Stimulated activated naive CD8-positive, alpha-beta T cell treated with anti-CD3 and anti-CD28 coated beads, Interleukin-15, Interleukin-2, amounts not matched to agents 100 ng/mL and 50 ng/mL, for 24 hours (primary cell): Measurements from ENCODE around the gene TRPM3.

Source experiments
- H3K27ac Mint-ChIP-seq: one replicate; pipeline ENCODE4 v1.8.0; 2021; ENCODE audit warnings: mild to moderate bottlenecking, mixed read lengths
- H3K27me3 Mint-ChIP-seq: one replicate; pipeline ENCODE4 v1.8.0; 2021; ENCODE audit warnings: mixed read lengths
- H3K36me3 Mint-ChIP-seq: one replicate; pipeline ENCODE4 v1.8.0; 2021; ENCODE audit warnings: low read depth, mixed read lengths
- H3K4me1 Mint-ChIP-seq: one replicate; pipeline ENCODE4 v1.8.0; 2021; ENCODE audit warnings: low read depth, mixed read lengths
- H3K4me3 Mint-ChIP-seq: one replicate; pipeline ENCODE4 v1.8.0; 2021; ENCODE audit warnings: mild to moderate bottlenecking, mixed read lengths
- H3K9me3 Mint-ChIP-seq: one replicate; pipeline ENCODE4 v1.8.0; 2021; ENCODE audit warnings: mixed read lengths

TRPM3 gene

DNA sequence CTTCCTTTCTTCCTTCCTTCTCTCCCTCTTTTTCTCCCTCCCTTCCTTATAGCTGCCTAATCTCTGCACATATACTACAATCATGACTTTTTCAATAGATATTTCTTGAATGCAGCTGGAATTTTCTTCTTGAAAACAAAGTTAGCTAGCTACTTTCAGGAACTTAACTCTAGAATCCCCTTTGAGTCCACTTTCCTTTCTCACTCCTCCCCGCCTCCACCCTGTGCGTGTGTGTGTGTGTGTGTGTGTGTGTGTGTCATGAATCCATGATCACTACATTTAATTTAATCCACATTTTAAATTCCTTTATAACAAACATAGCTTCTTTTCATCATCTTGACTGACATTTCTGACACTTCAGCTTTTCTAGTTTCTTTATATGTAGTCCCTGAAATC, 539.5 kb downstream of the TRPM3 start:
- H3K27me3 Mint-ChIP-seq: no peaks in the 10 kb centered on the region
- H3K9me3 Mint-ChIP-seq: no peaks in the 10 kb centered on the region
- no peaks in the 10 kb centered on the region for H3K36me3 Mint-ChIP-seq
- H3K4me3 Mint-ChIP-seq: no peak overlapping the region
- H3K4me1 Mint-ChIP-seq: peaks cover 11% of the 10 kb centered on the region
- H3K27ac Mint-ChIP-seq: no peak overlapping the region

DNA sequence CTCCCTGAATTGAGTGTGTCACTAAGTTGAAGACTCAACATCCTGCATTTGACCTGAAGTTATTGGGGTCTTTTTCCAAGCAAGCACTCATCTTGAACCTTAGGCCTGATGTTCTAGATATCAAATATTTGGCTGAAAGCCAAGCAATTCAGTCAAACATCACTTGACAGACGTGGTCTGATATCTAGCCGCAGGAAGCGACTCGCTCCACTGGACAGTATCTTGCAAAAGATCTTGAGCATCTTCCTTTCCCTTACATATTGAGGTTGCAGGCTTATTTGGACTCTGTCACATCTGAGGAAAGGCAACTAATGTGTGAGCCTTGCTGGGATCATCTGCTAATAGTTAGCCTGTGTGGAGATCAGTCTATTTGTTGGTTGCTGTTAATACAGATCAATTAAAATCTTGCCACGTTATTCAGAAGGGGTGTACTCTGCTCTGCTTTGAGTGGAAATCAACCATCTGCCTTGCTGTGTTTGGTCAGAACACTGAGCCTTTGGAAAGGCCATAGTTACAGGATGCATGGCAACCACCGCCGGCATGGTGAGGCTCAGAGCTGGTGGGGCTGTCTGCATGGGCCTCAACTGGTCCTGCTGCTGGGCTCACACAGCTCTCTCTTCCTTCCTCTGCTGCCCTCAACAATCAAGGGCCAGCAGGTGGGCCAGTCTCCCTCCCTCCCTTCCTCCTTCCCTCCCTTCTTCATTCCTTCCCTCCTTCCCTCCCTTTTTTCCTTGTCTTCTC, 540.0 kb downstream of the TRPM3 start:
- Mint-ChIP-seq H3K9me3 (no peaks in the 10 kb centered on the region), H3K4me1 (peaks cover 12% of the 10 kb centered on the region), H3K4me3 (no peak overlapping the region), H3K27ac (no peak overlapping the region), H3K36me3 (no peaks in the 10 kb centered on the region), H3K27me3 (no peaks in the 10 kb centered on the region)

DNA sequence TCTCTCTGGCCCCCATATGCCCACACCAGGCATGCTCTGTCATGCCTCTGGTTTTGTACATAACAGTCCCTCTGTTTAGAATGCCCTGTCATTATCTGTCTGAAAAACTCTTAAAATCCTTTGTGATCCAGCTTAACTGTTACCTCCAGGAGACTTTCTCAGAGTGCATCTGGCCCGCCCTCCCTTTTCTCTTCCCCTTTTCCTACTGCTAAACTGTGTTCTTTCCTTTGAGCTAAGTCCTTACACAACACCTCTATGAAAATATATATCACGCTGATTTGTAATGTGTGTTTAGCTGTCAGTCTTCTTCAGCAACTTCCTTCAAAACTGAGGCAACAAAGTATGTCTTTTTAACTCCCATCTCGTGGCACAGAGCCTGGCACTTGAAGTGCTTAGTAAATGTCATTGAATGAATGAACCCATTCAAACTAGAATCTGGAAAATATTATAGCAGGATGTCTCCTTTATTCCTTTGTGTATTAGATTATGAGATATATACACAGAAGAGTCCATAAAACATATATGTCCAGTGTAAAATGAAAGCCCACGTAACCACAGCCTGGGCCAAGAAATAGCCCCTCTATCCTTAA, 540.7 kb downstream of the TRPM3 start:
- H3K36me3 Mint-ChIP-seq: no peaks in the 10 kb centered on the region
- H3K4me3 Mint-ChIP-seq: no peak overlapping the region
- peaks cover 12% of the 10 kb centered on the region for H3K4me1 Mint-ChIP-seq
- no peaks in the 10 kb centered on the region for H3K9me3 Mint-ChIP-seq
- H3K27me3 Mint-ChIP-seq: no peaks in the 10 kb centered on the region
- H3K27ac Mint-ChIP-seq: no peak overlapping the region

DNA sequence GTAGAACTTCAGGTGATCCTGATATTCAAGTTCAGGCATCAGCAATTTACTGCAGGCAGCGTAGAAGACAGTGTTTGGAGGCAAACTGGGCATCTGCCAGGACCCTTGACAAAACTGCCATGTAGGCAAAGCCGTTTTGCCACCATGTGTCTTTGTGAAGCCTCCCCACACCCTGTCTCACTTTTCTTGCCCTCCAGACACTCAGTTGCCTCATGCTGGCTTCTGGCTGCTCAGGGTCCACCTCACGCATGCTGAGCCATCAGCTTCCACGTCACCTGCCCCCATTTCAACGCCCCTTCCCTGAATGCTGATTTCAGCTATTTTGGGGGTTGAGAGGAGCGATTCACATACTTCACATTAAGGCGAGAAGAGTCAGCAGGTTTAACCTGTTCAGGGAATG, 541.7 kb downstream of the TRPM3 start:
- no peak overlapping the region for H3K4me3 Mint-ChIP-seq
- H3K36me3 Mint-ChIP-seq: no peaks in the 10 kb centered on the region
- H3K4me1 Mint-ChIP-seq: peaks cover 12% of the 10 kb centered on the region
- H3K9me3 Mint-ChIP-seq: no peaks in the 10 kb centered on the region
- no peak overlapping the region for H3K27ac Mint-ChIP-seq
- no peaks in the 10 kb centered on the region for H3K27me3 Mint-ChIP-seq

DNA sequence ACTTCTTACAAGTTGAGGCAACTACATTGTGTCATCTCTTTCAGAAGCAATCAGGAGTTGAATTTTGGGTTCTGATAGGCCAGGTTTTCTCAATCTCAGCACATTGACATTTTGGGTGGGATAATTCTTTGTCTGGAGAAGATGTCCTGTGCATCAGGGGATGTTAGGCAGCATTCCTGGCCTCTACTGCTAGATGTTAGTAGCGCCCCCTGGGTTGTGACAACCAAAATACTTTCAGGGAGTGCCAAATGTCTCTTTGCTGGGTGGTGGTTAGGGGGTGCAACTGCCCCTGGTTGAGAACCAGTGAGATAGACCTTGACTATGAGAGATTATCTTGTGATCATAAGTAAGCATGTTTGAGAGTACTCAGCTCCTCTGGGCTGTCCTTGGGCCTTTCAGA, 542.7 kb downstream of the TRPM3 start:
- Mint-ChIP-seq H3K36me3 (no peaks in the 10 kb centered on the region), H3K4me1 (peaks cover 12% of the 10 kb centered on the region), H3K9me3 (no peaks in the 10 kb centered on the region), H3K27me3 (no peaks in the 10 kb centered on the region), H3K27ac (no peak overlapping the region), H3K4me3 (no peak overlapping the region)

DNA sequence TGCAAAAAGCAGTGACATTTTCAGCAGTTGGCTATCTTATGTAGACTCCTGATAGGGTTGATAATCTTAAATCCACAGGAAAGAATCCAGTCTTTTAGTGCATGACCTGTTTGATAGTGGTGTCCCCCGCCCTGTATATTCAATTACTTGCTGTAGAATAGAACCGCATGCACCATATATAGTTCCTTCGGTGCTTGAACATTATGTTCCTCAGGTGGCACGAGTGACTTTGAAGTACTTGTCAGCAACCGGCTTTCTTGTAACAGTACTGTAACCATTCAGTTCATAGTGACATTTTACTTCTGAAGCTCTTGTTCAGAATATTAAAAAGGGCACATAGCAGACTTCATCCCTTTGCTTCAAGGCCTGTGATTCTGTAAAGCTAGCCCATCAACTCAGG, 543.8 kb downstream of the TRPM3 start:
- Mint-ChIP-seq H3K4me1 (peaks cover 12% of the 10 kb centered on the region), H3K27me3 (no peaks in the 10 kb centered on the region), H3K9me3 (no peaks in the 10 kb centered on the region), H3K36me3 (no peaks in the 10 kb centered on the region), H3K27ac (no peak overlapping the region), H3K4me3 (no peak overlapping the region)

DNA sequence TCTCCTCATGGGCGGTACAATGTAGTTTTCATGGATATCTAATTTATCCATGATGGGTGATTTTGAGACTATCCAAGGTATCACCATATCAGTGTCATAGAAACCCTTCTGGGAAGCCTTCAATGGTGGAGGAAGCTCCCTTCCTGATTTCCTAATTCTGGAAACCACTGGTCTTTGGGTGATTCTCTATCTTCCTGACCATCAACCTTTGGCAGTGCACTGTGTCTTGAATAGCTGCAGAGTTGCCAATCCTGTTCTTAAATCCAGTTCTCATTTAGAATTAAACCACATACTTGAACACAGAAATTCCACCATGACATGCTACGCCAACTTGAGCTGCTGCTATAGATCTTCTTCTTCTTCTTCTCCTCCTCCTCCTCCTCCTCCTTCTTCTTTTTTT, 545.3 kb downstream of the TRPM3 start:
- Mint-ChIP-seq H3K4me1 (peaks cover 12% of the 10 kb centered on the region), H3K4me3 (no peak overlapping the region), H3K36me3 (no peaks in the 10 kb centered on the region), H3K27ac (no peak overlapping the region), H3K9me3 (no peaks in the 10 kb centered on the region), H3K27me3 (no peaks in the 10 kb centered on the region)

DNA sequence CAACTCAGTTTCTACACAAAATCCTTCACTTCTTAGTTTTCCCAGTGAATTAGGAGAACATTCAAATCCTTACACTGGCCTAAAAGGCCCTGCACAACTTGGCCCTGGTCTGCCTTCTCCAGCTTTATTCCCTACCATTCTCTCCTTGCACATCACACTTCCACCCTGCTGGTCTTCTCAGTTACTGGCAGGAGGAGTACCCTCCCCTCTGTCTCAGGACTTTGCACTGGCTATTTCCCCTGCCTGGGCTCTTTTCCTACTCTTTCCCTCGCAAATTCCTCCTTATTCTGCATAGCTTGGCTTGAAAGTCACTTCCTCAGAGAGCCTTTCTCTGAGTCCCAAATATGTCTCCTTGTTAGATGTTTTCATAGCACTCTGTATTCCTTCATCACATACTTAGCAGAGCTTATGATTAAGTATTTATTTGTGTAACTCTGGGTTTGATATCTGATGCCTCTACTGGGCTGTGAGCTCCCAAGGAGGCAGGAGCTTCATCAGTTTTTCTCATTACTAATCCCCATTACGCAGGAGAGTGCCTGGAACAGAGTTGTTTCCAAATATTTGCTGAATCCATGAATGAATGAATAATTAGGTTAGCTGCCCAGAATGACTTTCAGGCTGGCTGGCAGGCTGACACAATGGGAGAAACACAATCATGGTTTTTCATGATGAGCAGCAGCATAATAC, 547.1 kb downstream of the TRPM3 start:
- no peaks in the 10 kb centered on the region for H3K27me3 Mint-ChIP-seq
- H3K4me3 Mint-ChIP-seq: no peak overlapping the region
- H3K4me1 Mint-ChIP-seq: peaks cover 12% of the 10 kb centered on the region
- no peaks in the 10 kb centered on the region for H3K9me3 Mint-ChIP-seq
- H3K36me3 Mint-ChIP-seq: no peaks in the 10 kb centered on the region
- H3K27ac Mint-ChIP-seq: peak overlapping the region; percentile 7

DNA sequence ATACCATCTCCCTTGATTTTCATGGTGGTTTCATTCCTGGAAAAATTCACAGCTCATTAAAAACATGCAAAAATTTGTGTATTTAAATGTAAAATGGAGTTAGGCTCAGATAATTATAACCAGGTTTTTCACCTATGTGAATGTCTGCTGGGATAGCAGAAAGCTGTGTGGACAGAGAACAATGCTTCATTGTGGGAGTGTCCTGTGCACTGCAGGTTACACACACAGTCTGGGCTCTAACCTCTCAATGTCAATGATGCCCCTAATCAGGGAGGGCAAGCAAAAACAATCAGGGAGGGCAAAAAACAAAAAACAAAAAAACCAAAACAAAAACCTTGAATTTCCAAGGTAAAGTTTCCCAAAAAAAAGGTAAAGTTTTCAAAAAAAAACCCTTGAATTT, 548.1 kb downstream of the TRPM3 start:
- no peaks in the 10 kb centered on the region for H3K9me3 Mint-ChIP-seq
- H3K27me3 Mint-ChIP-seq: no peaks in the 10 kb centered on the region
- peaks cover 12% of the 10 kb centered on the region for H3K4me1 Mint-ChIP-seq
- H3K27ac Mint-ChIP-seq: no peak overlapping the region
- H3K4me3 Mint-ChIP-seq: no peak overlapping the region
- no peaks in the 10 kb centered on the region for H3K36me3 Mint-ChIP-seq

DNA sequence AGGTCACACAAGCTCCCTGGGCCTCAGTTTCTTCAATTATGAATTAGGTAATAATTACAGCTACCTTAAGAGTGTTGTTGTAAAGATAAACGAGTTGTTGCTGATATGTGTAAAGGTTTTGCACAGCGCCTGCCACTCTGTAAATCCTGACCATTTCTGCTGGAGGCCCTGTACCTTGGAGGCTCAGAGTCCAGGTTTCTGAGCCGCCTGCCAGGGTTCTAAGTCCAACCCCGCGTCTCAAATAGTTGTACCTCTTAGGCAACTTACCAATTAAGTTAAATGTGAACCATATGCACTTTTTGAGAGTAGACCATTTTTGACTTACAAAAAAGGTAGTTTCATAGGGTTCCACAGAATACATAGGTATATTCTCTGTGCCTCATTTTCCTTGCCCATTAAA, 550.2 kb downstream of the TRPM3 start:
- H3K4me1 Mint-ChIP-seq: peaks cover 10% of the 10 kb centered on the region
- H3K9me3 Mint-ChIP-seq: no peaks in the 10 kb centered on the region
- no peaks in the 10 kb centered on the region for H3K36me3 Mint-ChIP-seq
- no peak overlapping the region for H3K27ac Mint-ChIP-seq
- no peak overlapping the region for H3K4me3 Mint-ChIP-seq
- no peaks in the 10 kb centered on the region for H3K27me3 Mint-ChIP-seq

DNA sequence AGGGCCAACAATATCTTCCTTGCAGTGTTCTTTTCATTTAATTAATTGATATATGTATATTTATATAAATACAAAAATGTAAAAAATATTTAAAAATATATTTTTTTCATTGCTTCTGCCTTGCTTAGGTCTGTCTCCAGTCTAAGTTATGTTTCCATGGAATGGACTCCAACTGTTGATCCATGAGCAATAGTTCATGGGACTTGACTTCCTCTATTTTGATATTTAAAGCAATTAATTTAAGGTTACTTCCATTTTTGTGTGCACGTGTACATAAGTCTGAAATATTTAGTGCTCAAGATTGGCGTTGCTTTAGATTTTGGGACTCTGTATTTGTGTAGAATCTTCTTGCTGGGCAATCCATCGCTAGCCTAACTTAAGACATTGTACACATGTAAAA, 551.6 kb downstream of the TRPM3 start:
- Mint-ChIP-seq H3K36me3 (no peaks in the 10 kb centered on the region), H3K4me3 (no peak overlapping the region), H3K4me1 (peaks cover 23% of the 10 kb centered on the region), H3K27ac (no peak overlapping the region), H3K27me3 (no peaks in the 10 kb centered on the region), H3K9me3 (no peaks in the 10 kb centered on the region)

DNA sequence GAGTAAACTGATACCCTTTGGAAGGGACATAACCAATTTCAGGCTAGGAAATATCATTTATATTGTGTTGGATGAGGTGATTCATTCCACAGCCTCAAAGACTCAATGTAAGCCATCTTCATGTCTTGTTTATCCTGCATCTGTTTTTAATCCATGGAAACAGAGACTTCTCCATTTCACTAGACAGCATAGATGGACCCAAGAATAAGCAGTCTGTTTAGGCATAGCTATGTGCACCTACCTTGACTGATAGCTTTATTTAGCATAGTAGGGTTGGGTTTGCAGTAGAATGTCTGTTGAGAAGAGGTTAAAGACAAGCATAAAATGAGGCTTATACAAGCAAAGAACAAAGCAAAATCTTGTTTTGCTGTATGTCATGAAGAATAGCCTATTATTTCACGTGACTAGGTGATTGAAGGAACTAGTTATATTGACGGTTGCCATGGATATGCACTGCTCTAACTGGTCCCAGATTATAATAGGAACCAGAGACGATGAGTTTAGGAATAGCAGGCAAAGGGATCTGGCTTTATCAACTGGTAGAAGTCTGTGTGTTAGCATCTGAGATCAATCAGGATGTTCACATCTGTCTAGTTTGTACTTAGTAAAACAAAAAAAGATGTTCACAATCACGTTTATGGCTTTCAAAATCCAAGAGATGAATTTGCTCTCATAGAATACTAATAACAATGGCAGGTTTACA, 552.2 kb downstream of the TRPM3 start:
- H3K36me3 Mint-ChIP-seq: no peaks in the 10 kb centered on the region
- H3K9me3 Mint-ChIP-seq: no peaks in the 10 kb centered on the region
- no peak overlapping the region for H3K27ac Mint-ChIP-seq
- no peak overlapping the region for H3K4me3 Mint-ChIP-seq
- peaks cover 29% of the 10 kb centered on the region for H3K4me1 Mint-ChIP-seq
- no peaks in the 10 kb centered on the region for H3K27me3 Mint-ChIP-seq

DNA sequence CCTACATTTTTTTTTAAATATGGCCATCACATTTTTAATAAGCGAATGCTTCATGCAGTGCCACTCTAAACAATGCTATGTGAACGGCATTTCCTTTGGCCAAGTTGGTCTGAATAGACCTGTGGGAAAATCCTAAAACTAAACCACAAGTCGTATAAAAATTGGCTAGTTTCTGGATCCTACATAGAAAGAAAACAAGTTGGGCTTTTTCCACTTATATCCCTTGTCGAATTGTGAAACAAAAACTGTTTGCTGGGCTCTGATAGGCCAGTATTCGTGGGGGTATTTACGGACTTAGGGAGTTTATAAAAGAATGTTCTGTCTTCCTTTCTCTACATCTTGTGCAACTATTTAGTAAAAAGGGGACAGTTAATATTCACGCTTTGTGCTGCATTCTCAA, 553.9 kb downstream of the TRPM3 start:
- Mint-ChIP-seq H3K9me3 (no peaks in the 10 kb centered on the region), H3K4me1 (peaks cover 46% of the 10 kb centered on the region)

DNA sequence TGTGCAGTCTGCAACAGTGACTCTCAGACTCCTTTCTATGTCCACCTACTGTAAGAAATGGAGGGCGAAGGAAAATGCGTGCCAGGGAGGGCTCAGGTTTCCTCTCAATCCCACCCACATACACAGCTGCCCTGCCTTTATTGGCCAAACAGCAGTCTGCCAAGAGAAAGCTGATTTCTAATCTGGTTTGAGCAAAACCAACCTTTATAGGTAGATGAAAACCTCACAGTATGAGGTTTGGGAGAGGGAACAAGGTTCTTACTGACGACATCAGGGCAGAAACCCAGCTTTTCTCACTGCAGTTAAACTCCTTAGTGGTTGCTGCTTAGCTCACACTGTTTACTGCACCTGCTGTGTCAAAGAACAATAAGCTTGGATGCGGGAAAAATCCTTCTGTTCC, 554.7 kb downstream of the TRPM3 start:
- Mint-ChIP-seq H3K9me3 (no peaks in the 10 kb centered on the region), H3K36me3 (no peaks in the 10 kb centered on the region), H3K27me3 (no peaks in the 10 kb centered on the region), H3K4me1 (peaks cover 50% of the 10 kb centered on the region), H3K27ac (no peak overlapping the region), H3K4me3 (no peak overlapping the region)

More for the DNA sequence above, 553.9 kb downstream of the TRPM3 start:
- Mint-ChIP-seq H3K27ac (no peak overlapping the region), H3K27me3 (no peaks in the 10 kb centered on the region), H3K4me3 (no peak overlapping the region), H3K36me3 (no peaks in the 10 kb centered on the region)

DNA sequence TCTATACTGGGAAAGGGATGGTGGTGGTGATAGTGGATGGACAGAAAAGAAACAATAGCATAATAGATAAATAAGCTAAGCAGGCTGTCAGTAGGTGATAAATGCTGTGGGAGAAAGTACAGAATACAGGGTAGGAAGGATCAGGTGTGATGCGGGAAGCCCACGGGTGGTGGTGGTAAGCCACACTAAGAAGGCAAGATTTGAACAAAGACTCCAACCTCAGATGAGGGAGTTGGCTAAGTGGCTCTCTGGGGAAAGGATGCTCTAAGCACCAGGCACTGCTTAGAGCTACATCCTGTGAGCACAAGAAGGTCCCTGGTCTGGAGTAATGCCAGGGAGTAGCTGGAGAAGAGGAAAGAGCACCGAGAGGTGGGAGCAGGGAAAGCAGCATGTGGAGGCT, 555.4 kb downstream of the TRPM3 start:
- Mint-ChIP-seq H3K4me3 (no peak overlapping the region), H3K4me1 (peaks cover 50% of the 10 kb centered on the region), H3K36me3 (no peaks in the 10 kb centered on the region), H3K27ac (peak overlapping the region; percentile 69), H3K27me3 (no peaks in the 10 kb centered on the region), H3K9me3 (no peaks in the 10 kb centered on the region)
